Activated T-helper 9 cell treated with anti-CD3 and anti-CD28 coated beads, Interleukin-2, amount 50 U/mL, for 16 hours (primary cell): Measurements from ENCODE around the gene SFN.
"Not testable (repeated sequence)": the region's sequence is repeated elsewhere in the genome, so short reads cannot be mapped to it uniquely, and the experiment has no call there.

Experiments used
- DNase-seq: peaks from one replicate; pipeline ENCODE4 v3.0.0-alpha.2; 2020; ENCODE audit warnings: low read depth

SFN gene

GRCh38 chr1:26839339-26839722, 23.6 kb upstream of the SFN start:
- DNase-seq: no peak

GRCh38 chr1:26839779-26840178, 23.2 kb upstream of the SFN start:
- no peak for DNase-seq

- no peak for DNase-seq
Measured at GRCh38 chr1:26844424-26845196, 18.3 kb upstream of the SFN start.

GRCh38 chr1:26847826-26848225, 15.1 kb upstream of the SFN start:
- DNase-seq: not testable (repeated sequence)

GRCh38 chr1:26848499-26848898, 14.4 kb upstream of the SFN start:
- DNase-seq: no peak

DNA sequence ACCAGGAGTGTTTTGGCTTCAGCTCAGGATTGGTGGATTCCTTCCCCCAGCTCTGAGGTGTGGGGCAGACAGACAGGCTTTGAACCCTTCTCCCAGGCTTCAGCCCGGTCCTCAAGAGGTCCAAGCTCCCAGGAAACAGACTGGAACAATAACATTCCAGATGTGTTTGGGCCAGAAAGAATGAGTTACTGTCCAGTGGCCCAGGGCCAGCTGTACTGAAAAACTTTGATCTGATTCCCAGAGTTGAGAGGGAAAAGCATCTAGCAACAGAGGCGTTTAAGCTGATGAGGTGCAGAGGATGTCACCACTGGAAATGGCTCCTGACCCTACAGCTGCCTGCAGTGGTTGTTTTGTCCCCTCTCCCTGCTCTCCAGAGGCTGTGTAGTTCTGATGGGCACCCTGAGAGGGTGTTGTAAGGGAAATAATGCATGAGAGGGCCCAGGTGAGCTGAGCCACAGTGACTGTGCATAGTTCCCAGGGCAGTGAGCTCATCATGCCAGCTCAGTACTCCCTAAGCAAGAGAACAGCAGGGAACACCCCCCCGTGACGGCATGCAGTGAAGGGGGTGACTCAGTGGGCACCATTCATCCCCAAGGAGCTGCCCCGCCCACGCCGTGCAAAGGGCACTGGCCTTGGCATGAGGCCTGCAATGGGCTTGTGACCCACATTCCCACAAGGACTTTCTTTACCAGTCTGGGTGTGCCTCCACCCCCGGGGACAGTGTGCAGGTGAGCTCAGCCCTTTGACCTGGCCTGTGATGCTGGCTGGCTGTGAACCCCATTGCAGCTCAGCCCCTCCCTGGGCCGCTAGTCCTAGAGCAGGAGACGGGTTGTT, 13.8 kb upstream of the SFN start:
- DNase-seq: no peak

DNA sequence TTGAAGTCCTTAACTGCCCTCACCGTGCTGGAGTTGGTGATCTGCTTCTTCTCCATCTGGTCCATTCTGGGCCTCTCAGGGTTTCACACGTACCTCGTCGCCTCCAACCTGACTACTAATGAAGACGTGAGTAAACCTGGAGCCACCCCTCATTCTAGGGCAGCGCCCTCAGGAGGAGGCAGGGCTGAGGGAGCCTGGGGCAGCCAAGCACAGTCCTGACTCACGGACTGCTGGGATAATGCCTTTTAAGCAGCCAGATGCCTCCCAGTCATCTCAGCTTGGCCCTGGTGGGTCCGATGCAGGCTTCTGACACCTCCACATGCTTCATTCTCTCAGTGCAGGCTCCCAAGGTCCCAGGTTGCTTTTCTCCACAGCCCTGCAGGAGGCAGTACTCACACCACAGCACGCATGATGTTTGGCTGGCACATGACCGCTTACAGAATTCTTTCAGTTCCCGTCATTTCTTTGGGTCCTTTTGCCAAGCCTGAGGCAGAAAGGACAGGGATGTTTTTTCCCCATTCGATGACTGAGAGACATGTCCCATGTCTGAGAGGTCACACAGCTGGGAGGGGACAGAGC, 11.8 kb upstream of the SFN start:
- no peak for DNase-seq

GRCh38 chr1:26852701-26853100, 10.2 kb upstream of the SFN start:
- no peak for DNase-seq

DNA sequence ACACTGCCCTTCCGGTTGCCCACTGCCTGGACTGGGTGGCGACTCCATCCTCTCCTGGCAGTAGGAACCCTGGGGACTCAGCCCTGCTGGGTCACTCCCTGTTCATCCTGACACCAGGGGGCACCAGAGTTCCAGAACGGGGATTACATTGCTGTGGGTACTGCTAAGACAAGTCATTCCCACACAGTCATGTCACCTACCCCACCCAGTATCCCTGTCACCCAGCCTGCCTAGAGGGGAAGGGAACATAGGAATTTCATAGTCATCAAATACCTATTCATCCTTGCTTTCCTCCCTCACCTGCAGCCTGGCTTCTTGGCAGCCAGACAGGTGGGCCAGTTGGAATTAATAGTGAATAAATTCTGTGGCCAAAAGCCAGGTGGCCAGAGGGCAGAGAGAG, 9.8 kb upstream of the SFN start:
- peak; percentile 67 for DNase-seq

- DNase-seq: no peak
Measured at GRCh38 chr1:26853600-26853999, 9.3 kb upstream of the SFN start.

DNA sequence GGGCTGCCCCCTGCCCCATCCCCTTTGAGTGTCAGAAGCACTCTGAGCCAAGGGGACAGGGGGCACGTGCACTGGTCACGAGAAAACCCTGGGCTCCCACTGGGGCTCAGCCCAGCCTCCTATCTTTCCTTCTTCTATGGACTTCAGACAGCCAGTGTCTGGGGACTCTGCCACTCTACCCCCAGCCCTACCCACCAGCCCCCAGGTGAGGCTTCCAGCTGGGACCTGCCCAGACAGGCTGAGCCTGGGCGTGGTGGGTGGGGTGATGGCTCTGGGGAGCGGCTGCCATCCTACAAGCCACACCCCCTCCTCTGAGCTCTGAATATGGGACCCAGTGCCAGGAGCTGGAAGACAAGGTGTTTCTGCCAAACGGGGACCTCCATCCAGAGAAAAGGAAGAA, 8.0 kb upstream of the SFN start:
- DNase-seq: no peak

DNA sequence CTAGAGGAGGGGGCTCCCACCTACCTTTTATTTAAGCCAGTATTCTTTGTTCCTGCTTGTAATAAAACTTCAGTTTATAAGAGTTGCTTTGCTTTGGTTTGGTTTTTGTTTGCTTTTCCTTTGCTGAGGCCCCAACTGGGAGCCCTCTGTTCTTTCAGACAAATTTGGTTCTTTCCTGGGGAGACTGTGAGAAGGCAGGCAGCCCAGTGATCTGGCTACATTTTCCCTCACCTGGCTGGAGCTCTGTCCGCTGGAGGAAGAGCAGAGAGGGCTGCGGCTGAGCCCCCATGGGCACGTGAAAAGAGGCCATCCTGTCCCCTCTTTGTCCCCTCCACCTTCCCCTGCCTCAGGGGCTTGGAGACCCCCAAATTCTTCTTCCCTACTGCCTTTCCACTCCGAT, 7.3 kb upstream of the SFN start:
- DNase-seq: no peak

- no peak for DNase-seq
Measured at GRCh38 chr1:26856181-26856580, 6.8 kb upstream of the SFN start.

- DNase-seq: no peak
Measured at GRCh38 chr1:26856604-26857469, 6.1 kb upstream of the SFN start.

DNA sequence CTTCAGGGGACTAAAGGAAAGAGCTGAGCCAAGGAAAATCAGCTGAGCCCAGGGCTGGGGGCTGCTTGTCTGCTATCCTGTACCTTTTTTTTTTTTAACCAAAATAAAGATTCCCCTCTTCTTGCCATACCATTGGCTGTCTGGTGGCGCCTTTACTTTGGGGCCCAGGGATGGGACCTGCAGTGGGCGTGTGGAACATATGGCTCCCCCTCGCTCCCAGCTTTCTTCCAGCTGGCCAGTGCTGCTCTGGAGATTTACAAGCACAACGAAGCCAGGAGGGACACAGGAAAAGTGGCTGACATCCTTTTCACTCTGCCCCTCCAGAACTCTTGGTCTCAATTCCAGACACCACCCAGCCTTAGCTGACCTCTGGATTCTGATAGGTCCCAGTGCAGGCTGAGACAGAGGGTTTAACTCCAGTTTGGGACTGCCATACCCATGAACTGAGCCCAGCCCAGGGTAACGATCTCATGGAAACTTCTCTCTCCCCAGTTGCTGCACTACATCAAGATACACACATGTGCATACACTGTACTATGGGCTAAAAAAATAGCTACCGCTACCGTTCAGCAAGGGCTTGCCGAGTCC, 5.4 kb upstream of the SFN start:
- DNase-seq: no peak

- no peak for DNase-seq
Measured at GRCh38 chr1:26858160-26858559, 4.8 kb upstream of the SFN start.

DNA sequence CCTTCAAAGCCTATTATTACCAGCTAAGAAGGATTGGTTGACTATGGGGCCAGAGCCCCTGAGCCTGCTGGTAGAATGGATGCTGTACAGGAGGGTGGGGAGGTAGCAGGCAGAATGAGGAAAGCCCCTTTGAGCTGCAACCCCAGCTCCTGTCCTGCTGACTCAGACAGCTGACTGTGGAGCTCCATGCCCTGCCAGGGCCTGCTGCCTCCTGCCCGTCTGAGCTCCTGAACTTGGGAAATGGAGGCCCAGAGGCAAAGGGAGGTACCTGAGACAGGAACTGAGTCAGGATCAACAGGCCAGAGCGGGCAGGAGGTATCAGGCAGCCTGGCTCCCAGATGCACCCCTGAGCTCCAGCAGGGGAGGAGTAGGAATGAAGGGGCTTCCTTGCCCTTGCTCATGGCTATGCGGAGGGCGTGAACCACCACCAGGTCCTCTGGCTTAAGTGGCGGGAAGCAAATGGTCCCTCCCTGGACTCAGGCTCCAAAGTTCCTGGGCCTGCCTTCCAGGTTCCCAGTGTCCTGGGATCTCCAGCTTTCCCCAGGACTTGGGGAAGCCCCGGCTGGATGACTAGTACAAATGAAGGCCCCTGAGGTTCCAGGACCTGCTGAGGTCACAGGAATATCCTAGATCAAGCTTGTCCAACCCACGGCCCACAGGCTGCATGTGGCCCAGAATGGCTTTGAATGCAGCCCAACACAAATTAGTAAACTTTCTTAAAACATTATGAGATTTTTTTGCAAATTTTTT, 3.9 kb upstream of the SFN start:
- no peak for DNase-seq

DNA sequence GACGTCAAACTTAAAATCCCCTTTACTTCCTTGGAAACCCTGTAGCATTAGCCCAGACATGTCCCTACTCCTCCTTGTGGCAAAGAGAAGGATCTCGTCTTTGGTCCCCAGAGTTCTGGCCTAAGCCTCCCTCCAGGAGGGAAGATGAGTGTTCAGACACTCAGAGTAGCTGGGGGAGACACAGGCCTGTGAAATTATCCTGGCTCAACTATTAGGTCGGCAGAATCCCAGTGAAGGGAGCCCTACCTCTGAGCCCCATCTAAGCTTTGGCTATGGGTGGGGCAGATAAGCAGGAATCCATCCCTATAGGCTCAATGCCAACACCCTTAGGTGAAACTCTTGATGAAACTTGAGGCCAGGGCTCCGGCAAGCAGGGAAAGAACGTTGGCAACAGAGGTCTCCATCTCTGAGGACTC, 1.7 kb upstream of the SFN start:
- DNase-seq: no peak

GRCh38 chr1:26861889-26862378, 1.0 kb upstream of the SFN start:
- no peak for DNase-seq

GRCh38 chr1:26863685-26864077, 732 bp downstream of the SFN start:
- no peak for DNase-seq
